H1 (cell line): Measurements from ENCODE around the gene SMIM44. TPM values are rescaled to one million over a fixed set of nuclear protein-coding genes. Genes with fewer than 3 reads are reported as not detected.

Experiments used
- CTCF ChIA-PET: fragments of 300-600 bp; sonication (Branson Sonifier 250); formaldehyde crosslinking; loops from one replicate; lab custom pipeline; 2021; ENCODE audit not compliant: partially characterized antibody; lab: Charles Lee
- POLR2A ChIA-PET: fragments of 300-600 bp; sonication (Branson Sonifier 250); formaldehyde crosslinking; loops from one replicate; lab custom pipeline; 2021; ENCODE audit warnings: inconsistent platforms; ENCODE audit not compliant: partially characterized antibody; lab: Charles Lee
- DNase-seq, 2 experiments: peaks; one replicate each; pipeline versions ENCODE4 v3.0.0 to v3.0.0-alpha.2; 2010 to 2022; ENCODE audit warnings: low spot score in 2 of 2, low read depth in 1 of 2, mixed read lengths in 1 of 2
- FAIRE-seq: peaks from 2 replicates; lab custom pipeline; 2011; peaks lifted over from hg19 to GRCh38; lab: Jason Lieb, UNC
- H2AFZ ChIP-seq: 2 replicates; pipeline ENCODE4 v1.8.1; 2012; ENCODE audit warnings: low read length, inconsistent platforms
- H2AK5ac ChIP-seq: 2 replicates; pipeline ENCODE4 v1.6.1; 2013; ENCODE audit warnings: low read depth, low read length
- H2BK120ac ChIP-seq: replicated peaks from 2 replicates; pipeline ENCODE3; 2013; ENCODE audit warnings: low read depth, low read length, inconsistent platforms
- H2BK12ac ChIP-seq: 2 replicates; pipeline ENCODE4 v1.6.1; 2013; ENCODE audit warnings: low read depth, low read length
- H2BK15ac ChIP-seq: 2 replicates; pipeline ENCODE4 v1.6.1; 2013; ENCODE audit warnings: low read length
- H2BK20ac ChIP-seq: 2 replicates; pipeline ENCODE4 v1.6.1; 2013; ENCODE audit warnings: low read length
- H2BK5ac ChIP-seq: 2 replicates; pipeline ENCODE4 v1.6.1; 2013; ENCODE audit warnings: low read depth, low read length
- H3K14ac ChIP-seq: 2 replicates; pipeline ENCODE4 v1.6.1; 2013; ENCODE audit warnings: inconsistent platforms; ENCODE audit not compliant: insufficient read length
- H3K18ac ChIP-seq: 2 replicates; pipeline ENCODE4 v1.6.1; 2013; ENCODE audit warnings: low read length; ENCODE audit errors: extremely low read depth
- H3K23ac ChIP-seq: 2 replicates; pipeline ENCODE4 v1.6.1; 2013; ENCODE audit warnings: inconsistent platforms; ENCODE audit not compliant: insufficient read length
- H3K23me2 ChIP-seq: 2 replicates; pipeline ENCODE4 v1.6.1; 2013; ENCODE audit warnings: low read depth, low read length
- H3K27ac ChIP-seq: 2 replicates; pipeline ENCODE4 v1.6.1; 2011; ENCODE audit warnings: low read depth, low read length, inconsistent platforms
- H3K27me3 ChIP-seq, 4 experiments: replicated peaks in 1 of 4; 1 replicate in 1 of 4; 2 replicates in 3 of 4; pipeline versions ENCODE4 v1.6.1 to v1.8.1; 2011 to 2013; ENCODE audit warnings: low read length in 3 of 4, mild to moderate bottlenecking in 3 of 4, inconsistent platforms in 2 of 4, mixed read lengths in 2 of 4, moderate library complexity in 1 of 4; ENCODE audit not compliant: control insufficient read depth in 3 of 4, insufficient read depth in 3 of 4; ENCODE audit errors: extremely low read depth in 1 of 4
- H3K36me3 ChIP-seq, 4 experiments: 2 replicates each; pipeline versions ENCODE4 v1.6.1 to v1.8.1; 2011 to 2013; ENCODE audit warnings: mild to moderate bottlenecking in 4 of 4, low read length in 3 of 4, moderate library complexity in 2 of 4, control low read depth in 1 of 4, inconsistent platforms in 1 of 4; ENCODE audit not compliant: insufficient read depth in 4 of 4, control insufficient read depth in 2 of 4
- H3K4ac ChIP-seq: replicated peaks from 2 replicates; pipeline ENCODE3; 2013; ENCODE audit warnings: low read length, low read depth, mixed read lengths, inconsistent platforms; ENCODE audit not compliant: insufficient read length
- H3K4me1 ChIP-seq, 4 experiments: replicated peaks in 1 of 4; 1 replicate in 1 of 4; 2 replicates in 3 of 4; pipeline versions ENCODE4 v1.6.1 to v1.8.1; 2011 to 2013; ENCODE audit warnings: low read length in 3 of 4, inconsistent platforms in 2 of 4, mixed read lengths in 1 of 4; ENCODE audit not compliant: insufficient read depth in 4 of 4, control insufficient read depth in 3 of 4
- H3K4me2 ChIP-seq, 2 experiments: 2 replicates each; pipeline versions ENCODE4 v1.6.1 to v1.8.1; 2011 to 2013; ENCODE audit warnings: low read depth in 2 of 2, low read length in 2 of 2, control low read depth in 1 of 2, inconsistent platforms in 1 of 2, mild to moderate bottlenecking in 1 of 2; ENCODE audit not compliant: insufficient read depth in 1 of 2
- H3K4me3 ChIP-seq, 4 experiments: fragments of 200-600, 300-600 bp in 1 of 4; sonication (generic), shearing (Covaris generic), sonication (Bioruptor Twin) in 1 of 4; 2 replicates each; pipeline versions ENCODE4 v1.5.1 to v1.8.1; 2011 to 2016; ENCODE audit warnings: low read length in 4 of 4, low read depth in 3 of 4, control low read depth in 2 of 4, inconsistent platforms in 2 of 4, mild to moderate bottlenecking in 2 of 4, mixed read lengths in 1 of 4, moderate library complexity in 1 of 4; ENCODE audit not compliant: insufficient read depth in 2 of 4; ENCODE audit errors: extremely low read depth in 1 of 4
- H3K56ac ChIP-seq: replicated peaks from 2 replicates; pipeline ENCODE3; 2013; ENCODE audit warnings: low read depth, mild to moderate bottlenecking, mixed read lengths, low read length, inconsistent platforms; ENCODE audit not compliant: insufficient read length
- H3K79me1 ChIP-seq: 2 replicates; pipeline ENCODE4 v1.6.1; 2013; ENCODE audit warnings: low read depth, low read length, control low read depth
- H3K79me2 ChIP-seq, 2 experiments: 2 replicates each; pipeline versions ENCODE4 v1.6.1 to v1.8.1; 2012 to 2013; ENCODE audit warnings: low read length in 2 of 2, mild to moderate bottlenecking in 2 of 2, inconsistent platforms in 1 of 2; ENCODE audit not compliant: insufficient read depth in 2 of 2, control insufficient read depth in 1 of 2
- H3K9ac ChIP-seq, 4 experiments: replicated peaks in 1 of 4; 1 replicate in 1 of 4; 2 replicates in 3 of 4; pipeline versions ENCODE4 v1.6.1 to v1.8.1; 2011 to 2013; ENCODE audit warnings: low read depth in 3 of 4, low read length in 3 of 4, control low read depth in 2 of 4, mild to moderate bottlenecking in 2 of 4, moderate library complexity in 2 of 4, inconsistent platforms in 1 of 4; ENCODE audit errors: extremely low read depth in 1 of 4
- H3K9me3 ChIP-seq, 2 experiments: 2 replicates each; pipeline versions ENCODE4 v1.6.1 to v1.8.1; 2012 to 2013; ENCODE audit warnings: mild to moderate bottlenecking in 2 of 2, moderate library complexity in 2 of 2, control low read depth in 1 of 2, inconsistent platforms in 1 of 2, low read depth in 1 of 2, low read length in 1 of 2, mixed read lengths in 1 of 2; ENCODE audit not compliant: insufficient read depth in 2 of 2
- H4K20me1 ChIP-seq, 2 experiments: replicated peaks in 1 of 2; 2 replicates each; pipeline versions ENCODE3 to v1.8.1; 2011 to 2013; ENCODE audit warnings: inconsistent platforms in 2 of 2, low read length in 2 of 2, mild to moderate bottlenecking in 1 of 2; ENCODE audit not compliant: insufficient read depth in 2 of 2, control insufficient read depth in 1 of 2
- H4K5ac ChIP-seq: 2 replicates; pipeline ENCODE4 v1.6.1; 2013; ENCODE audit warnings: low read length, low read depth, mixed read lengths, inconsistent platforms; ENCODE audit not compliant: insufficient read length
- H4K8ac ChIP-seq: 2 replicates; pipeline ENCODE4 v1.8.0; 2013; ENCODE audit warnings: mild to moderate bottlenecking, moderate library complexity, low read length, inconsistent platforms; ENCODE audit not compliant: insufficient read depth; ENCODE audit errors: extremely low read depth
- H4K91ac ChIP-seq: replicated peaks from 2 replicates; pipeline ENCODE3; 2013; ENCODE audit warnings: low read length, mixed read lengths, inconsistent platforms; ENCODE audit not compliant: insufficient read length
- CHD2 ChIP-seq: IDR thresholded peaks from 2 replicates; pipeline ENCODE4 v1.6.1; 2012; ENCODE audit warnings: low read length, improper control_type of control experiment
- CTCF ChIP-seq, 3 experiments: IDR thresholded peaks; 1 replicate in 2 of 3; 2 replicates in 1 of 3; pipeline versions ENCODE4 v1.5.1 to v1.6.1; 2011; ENCODE audit warnings: low read length in 3 of 3, mild to moderate bottlenecking in 3 of 3, inconsistent platforms in 2 of 3, low read depth in 1 of 3, moderate library complexity in 1 of 3; ENCODE audit not compliant: insufficient read depth in 1 of 3; ENCODE audit errors: control extremely low read depth in 1 of 3
- EP300 ChIP-seq, 2 experiments: IDR thresholded peaks; 1 replicate in 1 of 2; 2 replicates in 1 of 2; pipeline ENCODE4 v1.6.1; 2011 to 2012; ENCODE audit warnings: low read depth in 2 of 2, low read length in 2 of 2, mild to moderate bottlenecking in 2 of 2, borderline replicate concordance in 1 of 2, inconsistent platforms in 1 of 2, moderate library complexity in 1 of 2
- RAD21 ChIP-seq, 2 experiments: IDR thresholded peaks in 1 of 2; conservative IDR thresholded peaks in 1 of 2; 2 replicates each; pipeline ENCODE4 v1.6.1; 2011; ENCODE audit warnings: low read depth in 2 of 2, low read length in 2 of 2, improper control_type of control experiment in 1 of 2, inconsistent platforms in 1 of 2, mild to moderate bottlenecking in 1 of 2, moderate library complexity in 1 of 2
- RXRA ChIP-seq: IDR thresholded peaks from 2 replicates; pipeline ENCODE4 v1.6.1; 2011; ENCODE audit warnings: low read depth, mild to moderate bottlenecking, low read length, moderate library complexity; ENCODE audit not compliant: insufficient read depth
- WGBS, 2 experiments: shearing (Covaris generic) in 1 of 2; methylation state at CpG; one replicate each; pipeline versions ENCODE4 v1.1.6 to v1.1.7; 2013 to 2015; ENCODE audit warnings: low lambda C conversion rate in 2 of 2, mixed read lengths in 2 of 2, inconsistent platforms in 1 of 2, low coverage in 1 of 2, missing lambda C conversion rate in 1 of 2; ENCODE audit not compliant: insufficient replicate concordance in 2 of 2, insufficient coverage in 1 of 2, insufficient read length in 1 of 2; ENCODE audit errors: extremely low coverage in 1 of 2, missing lambda C conversion rate in 1 of 2; 5-methylcytosine and 5-hydroxymethylcytosine counted together
- polyA plus RNA-seq, 7 experiments: library from polyadenylated mRNA; depleted of rRNA in 3 of 7; stranded (reverse) in 5 of 7; unstranded in 2 of 7; fragments of >200 nt in 5 of 7; fragments of 200-250 nt in 2 of 7; gene quantifications; 1 replicate in 5 of 7; 2 replicates in 1 of 7; 4 replicates in 1 of 7; pipeline versions ENCODE4 v1.2.1 to v1.2.3, GENCODE V29; 2011 to 2013; ENCODE audit warnings: missing spikeins in 2 of 7, mixed read lengths in 2 of 7
- total RNA-seq: library from RNA; stranded (reverse); fragmentation: NEBNext Ultra II Directional; extraction: Animal tissue kit (Norgen Biotek cat#: 25700); gene quantifications from 2 replicates; pipeline ENCODE4 v1.2.1, GENCODE V29; 2021

Gene SMIM44
- total and polyA plus RNA-seq, 2 of the 8 experiments (the other 6 are each of a cell fraction or from before 2014, with no cell fraction given) = not detected

- POLR2A ChIA-PET = interaction anchor here (1.1 kb wide), 1 partner anchor 16 kb away, joined by 3 read pairs; no protein-coding TSS in a partner anchor
- Histone ChIP-seq H3K79me1 (peaks cover 37% of the 10 kb centered on the region), H3K27ac (no peak overlapping the region)
Observed at GRCh38 chr19:3510727-3511126, 27.5 kb upstream of the SMIM44 start.

More at GRCh38 chr19:3510727-3511126, 27.5 kb upstream of the SMIM44 start:
- H4K5ac ChIP-seq = no peak overlapping the region
- no peak overlapping the region for H2AK5ac ChIP-seq
- H2BK20ac ChIP-seq = no peak overlapping the region
- H2BK5ac ChIP-seq = no peak overlapping the region
- H3K4me2 ChIP-seq = no peak overlapping the region
- H4K8ac ChIP-seq = no peak overlapping the region
- no peak overlapping the region for H3K23ac ChIP-seq
- 95% methylated on average over 15 of the region's 22 CpGs; no CpG with 5 or more reads in 1 of the 2 experiments for whole genome bisulfite sequencing, 2 experiments
- H3K56ac ChIP-seq = no peak overlapping the region
- H3K18ac ChIP-seq = no peak overlapping the region
- no peak overlapping the region for H2AFZ ChIP-seq
- CTCF ChIA-PET = interaction anchor here (0.6 to 1.6 kb wide), 2 partner anchors 9 to 23 kb away, joined by 3 to 4 read pairs; no protein-coding TSS in a partner anchor
- DNase-seq (no peak), FAIRE-seq (no peak)
- peaks cover 19 to 38% of the 10 kb centered on the region in 2 experiments for H4K20me1 ChIP-seq
- H2BK120ac ChIP-seq = no peak overlapping the region
- no peak overlapping the region for H3K9ac ChIP-seq
- H3K23me2 ChIP-seq = peaks cover 15% of the 10 kb centered on the region
- TF ChIP-seq CHD2 = no peak
- TF ChIP-seq CTCF (IDR thresholded peaks at IDR 0.05; ENCODE audit: control extremely low read depth in 1 of 3, insufficient read depth in 1 of 3, low read depth in 1 of 3, low read length in 3 of 3) = peak; percentile 8 to 29 (median 9); a peak in 3 of 4 replicates
- no peak for TF ChIP-seq RXRA
- peak; percentile 21 to 40; a peak in 3 of 4 replicates for TF ChIP-seq RAD21 (IDR thresholded peaks at IDR 0.05 in 1 of 2, conservative IDR thresholded peaks at IDR 0.05 in 1 of 2; ENCODE audit: low read depth in 2 of 2, low read length in 2 of 2)
- no peak for TF ChIP-seq EP300 (IDR thresholded peaks at IDR 0.05; ENCODE audit: borderline replicate concordance in 1 of 2, low read depth in 2 of 2, low read length in 2 of 2)
- no peak overlapping the region for H3K4me3 ChIP-seq
- H3K27me3 ChIP-seq = no peaks in the 10 kb centered on the region
- no peak overlapping the region for H2BK15ac ChIP-seq
- no peak overlapping the region for H3K4ac ChIP-seq
- H3K9me3 ChIP-seq = no peaks in the 10 kb centered on the region
- no peak overlapping the region for H4K91ac ChIP-seq
- H2BK12ac ChIP-seq = no peak overlapping the region
- peaks cover 0 to 9% (median 7%) of the 10 kb centered on the region in 4 experiments; a peak in 3 of 7 replicates for H3K4me1 ChIP-seq
- H3K14ac ChIP-seq = no peak overlapping the region
- peaks cover 0 to 67% of the 10 kb centered on the region in 2 experiments; a peak in 2 of 4 replicates for H3K79me2 ChIP-seq
- H3K36me3 ChIP-seq = no peaks in the 10 kb centered on the region; a peak in 2 of 8 replicates
